ENCODE measurements around the gene RSPO3.

- TF ChIP-seq CTCF (IDR thresholded peaks at IDR 0.05) (no peak), REST (IDR thresholded peaks at IDR 0.05) (no peak), PHF8 (IDR thresholded peaks at IDR 0.05; ENCODE audit: borderline replicate concordance, low read depth) (no peak), TP53 (CRISPR knock-in tag; IDR thresholded peaks at IDR 0.05) (no peak), POLR2A (IDR thresholded peaks at IDR 0.05; ENCODE audit: low read length) (no peak), SMC3 (IDR thresholded peaks at IDR 0.05) (no peak), GATA3 (IDR thresholded peaks at IDR 0.05; ENCODE audit: borderline replicate concordance) (no peak), SREBF2 (IDR thresholded peaks at IDR 0.05) (no peak), CHD4 (IDR thresholded peaks at IDR 0.05; ENCODE audit: borderline replicate concordance) (no peak), CEBPB (IDR thresholded peaks at IDR 0.05) (no peak), MYC (IDR thresholded peaks at IDR 0.05; ENCODE audit: borderline replicate concordance, low read length) (no peak), USF2 (IDR thresholded peaks at IDR 0.05) (no peak)
These were observed 57.7 kb downstream of the RSPO3 start for GRCh38 chr6:127176146-127176545.
